ENCODE data around the gene PIK3R5. TPM values are rescaled to one million over a fixed set of nuclear protein-coding genes. Genes with fewer than 3 reads are reported as not detected.

Gene PIK3R5
- total RNA-seq, 1 experiment from 2014 or later: 2.5 TPM

DNA sequence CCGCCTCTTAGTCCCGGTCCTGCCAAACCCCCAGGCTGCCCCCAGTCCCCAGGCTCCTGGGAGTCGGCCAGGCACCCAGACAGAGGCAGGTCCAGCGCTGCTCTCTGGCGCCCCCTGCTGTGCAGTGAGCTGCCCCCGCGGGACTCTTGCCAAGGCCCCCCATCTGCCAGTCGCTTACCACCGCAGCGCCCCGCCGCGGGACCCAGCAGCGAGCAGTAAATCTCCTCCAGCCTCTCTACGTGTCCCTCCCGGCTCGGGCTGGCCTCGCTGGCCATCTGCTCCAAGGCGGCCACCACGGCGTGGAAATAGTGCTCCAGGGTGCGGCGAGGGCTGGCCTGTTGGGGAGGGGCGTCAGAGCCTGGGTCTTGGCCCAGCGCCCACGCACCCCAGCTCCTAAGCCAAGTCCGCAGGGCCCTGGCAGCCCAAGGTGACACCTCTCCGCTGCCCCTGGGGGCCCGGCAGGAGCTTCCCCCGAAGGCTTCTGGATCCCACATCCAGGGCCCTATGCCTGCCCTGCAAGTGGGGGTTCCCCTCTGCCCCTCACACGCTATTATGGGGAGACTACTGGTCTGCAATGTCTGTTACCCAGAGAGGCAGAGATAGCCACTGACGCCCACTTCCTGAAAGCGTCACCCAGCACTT lies 132.7 kb downstream of the PIK3R5 start:
- Histone ChIP-seq H3K4me1 (ENCODE audit: control insufficient read depth in 1 of 2, insufficient read depth in 2 of 2, low read length in 2 of 2) (no peaks in the 10 kb centered on the region), H3K36me3 (ENCODE audit: control insufficient read depth in 1 of 2, insufficient read depth in 2 of 2, low read length in 2 of 2) (no peaks in the 10 kb centered on the region), H3K27ac (ENCODE audit: low read depth, low read length) (no peak overlapping the region), H3K4me3 (replicated peaks in 1 of 2; ENCODE audit: low read depth in 1 of 2, low read length in 2 of 2) (no peak overlapping the region), H3K9me3 (ENCODE audit: control insufficient read depth in 1 of 2, insufficient read depth in 1 of 2, low read depth in 1 of 2, low read length in 2 of 2) (no peaks in the 10 kb centered on the region), H2AFZ (ENCODE audit: low read depth, low read length, poor library complexity, severe bottlenecking) (no peak overlapping the region), H3K27me3 (ENCODE audit: insufficient read depth, low read length) (no peaks in the 10 kb centered on the region), H3K9ac (ENCODE audit: low read length) (no peak overlapping the region), H3K79me2 (ENCODE audit: insufficient read depth, low read length) (no peaks in the 10 kb centered on the region), H3K4me2 (ENCODE audit: low read length) (peak overlapping the region; percentile 26), H4K20me1 (ENCODE audit: insufficient read depth) (no peaks in the 10 kb centered on the region), H3K9me2 (ENCODE audit: insufficient read depth) (no peaks in the 10 kb centered on the region)
- no TSS peak for BruUV-seq (replicated peaks)
- peak; percentile 12 for DNase-seq (ENCODE audit: low read depth, low spot score)
- ChIA-PET RAD21 (ENCODE audit: low non-redundant PET in 1 of 2, low total read pairs in 2 of 2, uncharacterized antibody in 2 of 2, unreplicated experiment in 2 of 2) (interaction anchor here (0.6 to 0.7 kb wide), 2 partner anchors 424 to 449 kb away, joined by 3 to 5 read pairs; no protein-coding TSS in a partner anchor), POLR2A (no interaction called here), CTCF (interaction anchor here (0.7 to 1.3 kb wide), 8 partner anchors 8 to 61 kb away, joined by 3 to 7 read pairs (median 4); no protein-coding TSS in a partner anchor)
- TF ChIP-seq EZH2phosphoT487 (IDR thresholded peaks at IDR 0.05; ENCODE audit: borderline replicate concordance) (no peak), RAD21 (IDR thresholded peaks at IDR 0.05; ENCODE audit: low read depth) (peak; percentile 61)
- TF ChIP-seq, protein P1, sequence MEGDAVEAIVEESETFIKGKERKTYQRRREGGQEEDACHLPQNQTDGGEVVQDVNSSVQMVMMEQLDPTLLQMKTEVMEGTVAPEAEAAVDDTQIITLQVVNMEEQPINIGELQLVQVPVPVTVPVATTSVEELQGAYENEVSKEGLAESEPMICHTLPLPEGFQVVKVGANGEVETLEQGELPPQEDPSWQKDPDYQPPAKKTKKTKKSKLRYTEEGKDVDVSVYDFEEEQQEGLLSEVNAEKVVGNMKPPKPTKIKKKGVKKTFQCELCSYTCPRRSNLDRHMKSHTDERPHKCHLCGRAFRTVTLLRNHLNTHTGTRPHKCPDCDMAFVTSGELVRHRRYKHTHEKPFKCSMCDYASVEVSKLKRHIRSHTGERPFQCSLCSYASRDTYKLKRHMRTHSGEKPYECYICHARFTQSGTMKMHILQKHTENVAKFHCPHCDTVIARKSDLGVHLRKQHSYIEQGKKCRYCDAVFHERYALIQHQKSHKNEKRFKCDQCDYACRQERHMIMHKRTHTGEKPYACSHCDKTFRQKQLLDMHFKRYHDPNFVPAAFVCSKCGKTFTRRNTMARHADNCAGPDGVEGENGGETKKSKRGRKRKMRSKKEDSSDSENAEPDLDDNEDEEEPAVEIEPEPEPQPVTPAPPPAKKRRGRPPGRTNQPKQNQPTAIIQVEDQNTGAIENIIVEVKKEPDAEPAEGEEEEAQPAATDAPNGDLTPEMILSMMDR (IDR thresholded peaks at IDR 0.05 in 2 of 3, conservative IDR thresholded peaks at IDR 0.05 in 1 of 3; ENCODE audit: borderline replicate concordance in 1 of 3, insufficient read depth in 1 of 3, low read depth in 2 of 3, low read length in 2 of 3): peak; percentile 63 to 90 (median 81)
- ATAC-seq: peak; percentile 84
- intact Hi-C loops (cut with micrococcal nuclease): no loop called here

DNA sequence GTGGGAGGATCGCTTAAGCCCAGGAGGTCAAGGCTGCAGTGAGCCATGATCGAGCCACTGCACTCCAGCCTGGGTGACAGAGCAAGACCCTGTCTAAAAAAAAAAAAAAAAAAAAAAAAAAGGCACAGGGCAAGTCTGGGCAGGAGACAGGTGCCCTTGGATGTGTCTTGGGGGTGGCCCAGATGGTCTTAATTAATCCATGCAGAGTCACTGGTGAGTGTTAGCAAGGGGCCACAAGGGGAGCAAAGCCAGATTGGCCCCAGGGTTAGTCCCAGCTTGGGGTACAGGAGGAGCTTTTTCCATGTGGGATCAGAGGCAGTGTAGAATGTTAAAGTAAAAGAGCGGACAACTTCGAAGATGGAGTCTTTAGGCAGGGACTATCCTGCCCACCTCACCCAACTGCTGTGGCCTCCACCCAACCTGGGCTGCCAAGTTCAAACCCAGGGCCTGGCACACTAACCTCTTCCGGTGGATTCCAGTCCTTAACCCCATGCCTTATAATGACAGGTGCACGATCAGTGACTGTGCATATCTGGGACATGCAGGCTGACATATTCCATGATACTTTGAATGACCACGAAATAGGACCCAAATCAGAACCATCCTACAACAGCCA lies 134.2 kb downstream of the PIK3R5 start:
- ATAC-seq (no peak), DNase-seq (ENCODE audit: low read depth, low spot score) (no peak)
- Histone ChIP-seq H4K20me1 (ENCODE audit: insufficient read depth) (no peaks in the 10 kb centered on the region), H3K27me3 (ENCODE audit: insufficient read depth, low read length) (no peaks in the 10 kb centered on the region), H3K27ac (ENCODE audit: low read depth, low read length) (no peak overlapping the region), H3K4me3 (replicated peaks in 1 of 2; ENCODE audit: low read depth in 1 of 2, low read length in 2 of 2) (no peak overlapping the region), H3K4me1 (ENCODE audit: control insufficient read depth in 1 of 2, insufficient read depth in 2 of 2, low read length in 2 of 2) (no peaks in the 10 kb centered on the region), H3K9me2 (ENCODE audit: insufficient read depth) (no peaks in the 10 kb centered on the region), H3K9ac (ENCODE audit: low read length) (no peak overlapping the region), H3K36me3 (ENCODE audit: control insufficient read depth in 1 of 2, insufficient read depth in 2 of 2, low read length in 2 of 2) (no peaks in the 10 kb centered on the region), H3K9me3 (ENCODE audit: control insufficient read depth in 1 of 2, insufficient read depth in 1 of 2, low read depth in 1 of 2, low read length in 2 of 2) (no peaks in the 10 kb centered on the region), H2AFZ (ENCODE audit: low read depth, low read length, poor library complexity, severe bottlenecking) (no peak overlapping the region), H3K79me2 (ENCODE audit: insufficient read depth, low read length) (no peaks in the 10 kb centered on the region), H3K4me2 (ENCODE audit: low read length) (no peak overlapping the region)
- BruUV-seq (replicated peaks): no TSS peak
- ChIA-PET CTCF (no interaction called here), RAD21 (ENCODE audit: low non-redundant PET in 1 of 2, low total read pairs in 2 of 2, uncharacterized antibody in 2 of 2, unreplicated experiment in 2 of 2) (no interaction called here), POLR2A (no interaction called here)
- intact Hi-C loops (cut with micrococcal nuclease): no loop called here
- no peak for TF ChIP-seq EZH2phosphoT487 (IDR thresholded peaks at IDR 0.05; ENCODE audit: borderline replicate concordance)
- TF ChIP-seq, protein P2, sequence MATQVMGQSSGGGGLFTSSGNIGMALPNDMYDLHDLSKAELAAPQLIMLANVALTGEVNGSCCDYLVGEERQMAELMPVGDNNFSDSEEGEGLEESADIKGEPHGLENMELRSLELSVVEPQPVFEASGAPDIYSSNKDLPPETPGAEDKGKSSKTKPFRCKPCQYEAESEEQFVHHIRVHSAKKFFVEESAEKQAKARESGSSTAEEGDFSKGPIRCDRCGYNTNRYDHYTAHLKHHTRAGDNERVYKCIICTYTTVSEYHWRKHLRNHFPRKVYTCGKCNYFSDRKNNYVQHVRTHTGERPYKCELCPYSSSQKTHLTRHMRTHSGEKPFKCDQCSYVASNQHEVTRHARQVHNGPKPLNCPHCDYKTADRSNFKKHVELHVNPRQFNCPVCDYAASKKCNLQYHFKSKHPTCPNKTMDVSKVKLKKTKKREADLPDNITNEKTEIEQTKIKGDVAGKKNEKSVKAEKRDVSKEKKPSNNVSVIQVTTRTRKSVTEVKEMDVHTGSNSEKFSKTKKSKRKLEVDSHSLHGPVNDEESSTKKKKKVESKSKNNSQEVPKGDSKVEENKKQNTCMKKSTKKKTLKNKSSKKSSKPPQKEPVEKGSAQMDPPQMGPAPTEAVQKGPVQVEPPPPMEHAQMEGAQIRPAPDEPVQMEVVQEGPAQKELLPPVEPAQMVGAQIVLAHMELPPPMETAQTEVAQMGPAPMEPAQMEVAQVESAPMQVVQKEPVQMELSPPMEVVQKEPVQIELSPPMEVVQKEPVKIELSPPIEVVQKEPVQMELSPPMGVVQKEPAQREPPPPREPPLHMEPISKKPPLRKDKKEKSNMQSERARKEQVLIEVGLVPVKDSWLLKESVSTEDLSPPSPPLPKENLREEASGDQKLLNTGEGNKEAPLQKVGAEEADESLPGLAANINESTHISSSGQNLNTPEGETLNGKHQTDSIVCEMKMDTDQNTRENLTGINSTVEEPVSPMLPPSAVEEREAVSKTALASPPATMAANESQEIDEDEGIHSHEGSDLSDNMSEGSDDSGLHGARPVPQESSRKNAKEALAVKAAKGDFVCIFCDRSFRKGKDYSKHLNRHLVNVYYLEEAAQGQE (IDR thresholded peaks at IDR 0.05; ENCODE audit: low read depth): no peak
- no peak for TF ChIP-seq SIN3A (IDR thresholded peaks at IDR 0.05; ENCODE audit: low read depth)
- TF ChIP-seq, protein P3, sequence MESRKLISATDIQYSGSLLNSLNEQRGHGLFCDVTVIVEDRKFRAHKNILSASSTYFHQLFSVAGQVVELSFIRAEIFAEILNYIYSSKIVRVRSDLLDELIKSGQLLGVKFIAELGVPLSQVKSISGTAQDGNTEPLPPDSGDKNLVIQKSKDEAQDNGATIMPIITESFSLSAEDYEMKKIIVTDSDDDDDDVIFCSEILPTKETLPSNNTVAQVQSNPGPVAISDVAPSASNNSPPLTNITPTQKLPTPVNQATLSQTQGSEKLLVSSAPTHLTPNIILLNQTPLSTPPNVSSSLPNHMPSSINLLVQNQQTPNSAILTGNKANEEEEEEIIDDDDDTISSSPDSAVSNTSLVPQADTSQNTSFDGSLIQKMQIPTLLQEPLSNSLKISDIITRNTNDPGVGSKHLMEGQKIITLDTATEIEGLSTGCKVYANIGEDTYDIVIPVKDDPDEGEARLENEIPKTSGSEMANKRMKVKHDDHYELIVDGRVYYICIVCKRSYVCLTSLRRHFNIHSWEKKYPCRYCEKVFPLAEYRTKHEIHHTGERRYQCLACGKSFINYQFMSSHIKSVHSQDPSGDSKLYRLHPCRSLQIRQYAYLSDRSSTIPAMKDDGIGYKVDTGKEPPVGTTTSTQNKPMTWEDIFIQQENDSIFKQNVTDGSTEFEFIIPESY (IDR thresholded peaks at IDR 0.05; ENCODE audit: extremely low read depth, insufficient replicate concordance, low read length): no peak
- TF ChIP-seq, protein P4, sequence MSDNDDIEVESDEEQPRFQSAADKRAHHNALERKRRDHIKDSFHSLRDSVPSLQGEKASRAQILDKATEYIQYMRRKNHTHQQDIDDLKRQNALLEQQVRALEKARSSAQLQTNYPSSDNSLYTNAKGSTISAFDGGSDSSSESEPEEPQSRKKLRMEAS (IDR thresholded peaks at IDR 0.05): no peak
- TF ChIP-seq CBX3 (IDR thresholded peaks at IDR 0.05; ENCODE audit: low read depth): no peak
- no peak for TF ChIP-seq ELF1 (IDR thresholded peaks at IDR 0.05; ENCODE audit: borderline replicate concordance, low read depth)
- TF ChIP-seq RAD21 (IDR thresholded peaks at IDR 0.05; ENCODE audit: low read depth): no peak
- no peak for TF ChIP-seq SRF (IDR thresholded peaks at IDR 0.05; ENCODE audit: low read depth)

All from HCT116 (cell line).